Measurements from ENCODE around the gene DLG2. TPM values are rescaled to one million over a fixed set of nuclear protein-coding genes. Genes with fewer than 3 reads are reported as not detected.

Gene DLG2
- total and polyA plus RNA-seq, 9 of the 15 experiments (the other 6 are each of a cell fraction or from before 2014, with no cell fraction given): 0.52 to 1.6 (median 0.95) TPM

- Histone ChIP-seq H3K4me2 (ENCODE audit: insufficient read depth, low read length) (no peak overlapping the region), H3K9ac (ENCODE audit: insufficient read depth in 1 of 2, low read depth in 2 of 2, low read length in 2 of 2) (no peak overlapping the region), H3K27ac (ENCODE audit: extremely low read depth, low read depth, low read length) (no peak overlapping the region), H3K9me1 (ENCODE audit: control insufficient read depth, insufficient read depth, low read length) (no peaks in the 10 kb centered on the region), H3K27me3 (ENCODE audit: control insufficient read depth in 2 of 2, insufficient read depth in 2 of 2, low read length in 2 of 2) (no peaks in the 10 kb centered on the region), H3K4me1 (replicated peaks in 1 of 2; ENCODE audit: control insufficient read depth in 2 of 2, insufficient read depth in 2 of 2, low read length in 2 of 2) (peaks cover 0 to 4% of the 10 kb centered on the region in 2 experiments; a peak in 2 of 5 replicates), H2AFZ (ENCODE audit: low read depth, low read length) (no peak overlapping the region), H3K79me2 (ENCODE audit: control insufficient read depth, insufficient read depth, low read length) (peaks cover 35% of the 10 kb centered on the region), H3K9me3 (replicated peaks; ENCODE audit: control insufficient read depth, insufficient read depth, low read depth, low read length) (no peaks in the 10 kb centered on the region), H3K4me3 (no peak overlapping the region), H3K36me3 (ENCODE audit: control insufficient read depth, insufficient read depth, low read length) (peaks cover 68% of the 10 kb centered on the region), H4K20me1 (replicated peaks; ENCODE audit: control insufficient read depth, insufficient read depth, low read length) (no peaks in the 10 kb centered on the region)
- no TSS peak for BruUV-seq (replicated peaks)
- TF ChIP-seq, protein P1, sequence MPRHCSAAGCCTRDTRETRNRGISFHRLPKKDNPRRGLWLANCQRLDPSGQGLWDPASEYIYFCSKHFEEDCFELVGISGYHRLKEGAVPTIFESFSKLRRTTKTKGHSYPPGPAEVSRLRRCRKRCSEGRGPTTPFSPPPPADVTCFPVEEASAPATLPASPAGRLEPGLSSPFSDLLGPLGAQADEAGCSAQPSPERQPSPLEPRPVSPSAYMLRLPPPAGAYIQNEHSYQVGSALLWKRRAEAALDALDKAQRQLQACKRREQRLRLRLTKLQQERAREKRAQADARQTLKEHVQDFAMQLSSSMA (CRISPR knock-in tag; IDR thresholded peaks at IDR 0.05): no peak
- TF ChIP-seq MCM7 (IDR thresholded peaks at IDR 0.05) (no peak), EZH2 (IDR thresholded peaks at IDR 0.05; ENCODE audit: borderline replicate concordance, low read depth, low read length) (no peak), ZNF583 (CRISPR knock-in tag; IDR thresholded peaks at IDR 0.05) (no peak), ZBTB12 (CRISPR knock-in tag; IDR thresholded peaks at IDR 0.05) (no peak), CREB5 (CRISPR knock-in tag; IDR thresholded peaks at IDR 0.05) (no peak), ZNF431 (CRISPR knock-in tag; IDR thresholded peaks at IDR 0.05) (no peak)
- no peak for ATAC-seq
- CTCF ChIA-PET (ENCODE audit: low intra/inter-chr PET ratio): no interaction called here
- intact Hi-C loops (cut with micrococcal nuclease) (no loop called here), in situ Hi-C loops (cut with MboI) (no loop called here)
- DNase-seq (ENCODE audit: extremely low read depth in 1 of 4, low spot score in 3 of 4): no peak
- no peak for FAIRE-seq
- 79% methylated on average over 3 of the region's 3 CpGs for whole genome bisulfite sequencing (ENCODE audit: insufficient coverage, low coverage, missing lambda C conversion rate)
- POLR2A ChIA-PET: interaction anchor here (3.5 kb wide), 1 partner anchor 15 kb away, joined by 36 read pairs; the partner anchor contains the start of gene TMEM126A
Measured at GRCh38 chr11:85634747-85635146, 7.6 kb upstream of the DLG2 start.

All from K562 (cell line).